Large intestine (tissue), 3 donors: ENCODE measurements around the gene PPP2R5E. TPM values are rescaled to one million over a fixed set of nuclear protein-coding genes. Genes with fewer than 3 reads are reported as not detected.

Experiments used
- DNase-seq, 2 donors: peaks; one replicate each; pipeline versions ENCODE4 v3.0.0 to v3.0.0-alpha.2; 2013
- H3K27ac ChIP-seq: one replicate; pipeline ENCODE4 v1.5.1; 2013; ENCODE audit warnings: low read length
- H3K27me3 ChIP-seq: 2 replicates; pipeline ENCODE4 v1.6.1; 2013; ENCODE audit warnings: low read length; ENCODE audit not compliant: control insufficient read depth, insufficient read depth
- H3K36me3 ChIP-seq: 2 replicates; pipeline ENCODE4 v1.6.1; 2013; ENCODE audit warnings: low read length; ENCODE audit not compliant: control insufficient read depth, insufficient read depth
- H3K4me1 ChIP-seq: one replicate; pipeline ENCODE4 v1.6.1; 2013; ENCODE audit warnings: low read length; ENCODE audit not compliant: control insufficient read depth, insufficient read depth
- H3K4me3 ChIP-seq: one replicate; pipeline ENCODE4 v1.5.1; 2013; ENCODE audit warnings: low read length
- H3K9me3 ChIP-seq: one replicate; pipeline ENCODE4 v1.6.1; 2013; ENCODE audit warnings: mild to moderate bottlenecking, low read depth, low read length, moderate library complexity; ENCODE audit not compliant: control insufficient read depth
- WGBS: methylation state at CpG from one replicate; pipeline ENCODE4 v1.1.5; 2013; ENCODE audit warnings: low lambda C conversion rate; ENCODE audit not compliant: insufficient coverage; 5-methylcytosine and 5-hydroxymethylcytosine counted together
- polyA plus RNA-seq: library from polyadenylated mRNA; unstranded; fragments of 120-200 nt; gene quantifications from one replicate; pipeline ENCODE4 v1.2.1, GENCODE V29; 2013

PPP2R5E gene
- polyA plus RNA-seq, 1 donor: 22.4 TPM

DNA sequence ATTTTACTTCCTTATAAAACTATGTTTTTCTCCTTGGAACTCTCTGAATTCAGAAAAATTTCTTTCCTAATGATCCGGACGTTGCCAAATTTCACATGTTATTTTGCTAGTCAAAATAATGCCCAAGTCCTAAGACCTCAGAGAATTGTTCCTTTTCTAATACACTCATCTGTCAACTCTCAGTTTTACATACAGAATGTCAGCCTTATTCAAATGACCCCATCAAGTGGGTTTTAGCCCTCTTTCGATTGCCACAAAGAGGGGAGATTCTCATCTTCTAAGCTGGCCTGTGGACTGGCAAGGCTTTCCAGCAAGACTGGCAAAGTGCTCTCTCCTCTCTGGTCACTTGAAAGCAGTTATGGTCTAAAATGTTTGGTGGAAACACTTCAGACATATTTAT is 125.2 kb downstream of the PPP2R5E start:
- 93% methylated on average over 2 of the region's 3 CpGs for WGBS

DNA sequence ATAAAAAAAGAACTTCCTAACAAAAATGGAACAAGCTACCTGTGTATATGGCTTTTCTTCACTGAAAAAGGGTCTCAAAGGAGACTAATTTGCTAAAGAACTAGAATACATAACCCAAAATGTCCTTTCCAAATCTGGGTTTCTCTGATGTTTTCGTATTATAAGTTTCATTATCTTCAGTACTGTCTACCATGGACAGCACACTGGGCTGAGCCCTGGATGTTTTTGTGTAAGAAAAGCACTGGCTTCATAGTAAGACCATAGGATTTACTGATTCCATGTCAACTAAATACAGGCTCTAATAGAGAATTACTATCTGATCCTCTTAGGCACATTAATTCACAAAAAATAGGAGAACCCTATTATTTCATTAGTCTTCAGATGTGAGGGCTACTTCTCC is 130.2 kb downstream of the PPP2R5E start:
- H3K36me3 ChIP-seq: peaks cover 24% of the 10 kb centered on the region
- H3K4me1 ChIP-seq: no peaks in the 10 kb centered on the region
- WGBS: no CpG with 5 or more reads among the region's 1 CpG
- no peaks in the 10 kb centered on the region for H3K9me3 ChIP-seq
- H3K27me3 ChIP-seq: no peaks in the 10 kb centered on the region
- no peak overlapping the region for H3K4me3 ChIP-seq
- no peak for DNase-seq
- H3K27ac ChIP-seq: no peak overlapping the region

More for the DNA sequence above, 125.2 kb downstream of the PPP2R5E start:
- no peak for DNase-seq
- Histone ChIP-seq H3K4me3 (no peak overlapping the region), H3K27ac (no peak overlapping the region), H3K36me3 (peaks cover 26% of the 10 kb centered on the region), H3K9me3 (no peaks in the 10 kb centered on the region), H3K27me3 (no peaks in the 10 kb centered on the region), H3K4me1 (no peaks in the 10 kb centered on the region)

DNA sequence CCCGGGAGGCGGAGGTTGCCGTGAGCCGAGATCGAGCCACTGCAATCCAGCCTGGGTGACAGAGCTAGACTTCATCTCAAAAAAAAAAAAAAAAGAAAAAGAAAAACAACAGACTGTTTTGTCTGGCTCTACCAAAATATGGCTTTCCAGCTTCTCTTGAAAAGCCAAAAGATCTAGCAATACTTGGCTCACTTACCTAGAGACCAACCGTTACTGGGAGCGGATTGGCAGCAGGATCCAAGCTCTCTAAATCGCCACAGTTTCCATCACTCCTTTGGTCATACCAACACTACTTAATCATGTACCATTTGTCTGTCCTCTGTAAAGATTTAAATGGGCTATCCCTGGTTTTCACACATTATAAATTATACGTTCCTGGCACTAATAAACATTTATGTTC is 136.8 kb downstream of the PPP2R5E start:
- no peaks in the 10 kb centered on the region for H3K9me3 ChIP-seq
- WGBS: 100% methylated on average over 1 of the region's 9 CpGs
- no peak overlapping the region for H3K4me3 ChIP-seq
- H3K27me3 ChIP-seq: no peaks in the 10 kb centered on the region
- DNase-seq: no peak
- H3K4me1 ChIP-seq: no peaks in the 10 kb centered on the region
- H3K27ac ChIP-seq: no peak overlapping the region
- peaks cover 13% of the 10 kb centered on the region for H3K36me3 ChIP-seq

DNA sequence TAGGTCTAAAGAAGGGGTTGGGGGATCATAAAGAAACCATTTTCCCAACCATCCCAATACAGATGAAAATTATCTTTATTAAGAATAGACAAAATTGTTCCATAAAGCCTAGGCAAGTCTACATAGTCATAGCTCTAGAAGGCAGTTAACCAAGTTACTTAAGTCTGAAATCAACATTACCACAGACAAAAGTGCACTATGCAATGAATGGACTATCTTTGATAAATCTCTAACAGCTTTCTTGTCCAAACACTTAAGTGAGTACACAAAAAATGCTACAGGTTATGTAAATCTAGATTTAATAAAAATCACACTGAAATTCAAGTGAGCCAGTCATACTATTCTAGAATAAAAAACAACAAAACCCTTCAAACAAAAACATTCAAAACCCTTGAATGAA is 137.5 kb downstream of the PPP2R5E start:
- DNase-seq: no peak
- Histone ChIP-seq H3K27ac (no peak overlapping the region), H3K27me3 (no peaks in the 10 kb centered on the region), H3K36me3 (peaks cover 13% of the 10 kb centered on the region), H3K9me3 (no peaks in the 10 kb centered on the region), H3K4me1 (no peaks in the 10 kb centered on the region), H3K4me3 (no peak overlapping the region)

DNA sequence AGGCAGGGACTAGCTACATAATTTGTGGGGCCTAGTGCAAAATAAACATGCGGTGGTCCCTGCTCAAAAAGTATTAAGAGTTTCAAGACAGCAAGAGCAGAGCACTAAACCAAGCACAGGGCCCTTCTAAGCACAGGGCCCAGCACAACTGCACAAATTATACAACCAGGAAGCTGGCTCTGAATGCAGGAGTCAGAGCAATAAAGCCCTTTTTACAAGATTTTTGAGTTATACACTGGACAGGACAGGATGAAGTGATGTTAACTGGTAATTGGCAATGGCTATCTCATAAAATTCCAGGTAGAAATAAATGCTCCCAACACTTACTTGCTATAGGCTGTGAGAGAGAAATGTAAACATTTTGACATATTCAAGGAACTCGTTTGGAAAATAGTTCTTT is 138.3 kb downstream of the PPP2R5E start:
- Histone ChIP-seq H3K27ac (no peak overlapping the region), H3K4me1 (no peaks in the 10 kb centered on the region), H3K9me3 (no peaks in the 10 kb centered on the region), H3K27me3 (no peaks in the 10 kb centered on the region), H3K4me3 (no peak overlapping the region), H3K36me3 (peaks cover 13% of the 10 kb centered on the region)
- no peak for DNase-seq
- WGBS: 60% methylated on average over 1 of the region's 2 CpGs

DNA sequence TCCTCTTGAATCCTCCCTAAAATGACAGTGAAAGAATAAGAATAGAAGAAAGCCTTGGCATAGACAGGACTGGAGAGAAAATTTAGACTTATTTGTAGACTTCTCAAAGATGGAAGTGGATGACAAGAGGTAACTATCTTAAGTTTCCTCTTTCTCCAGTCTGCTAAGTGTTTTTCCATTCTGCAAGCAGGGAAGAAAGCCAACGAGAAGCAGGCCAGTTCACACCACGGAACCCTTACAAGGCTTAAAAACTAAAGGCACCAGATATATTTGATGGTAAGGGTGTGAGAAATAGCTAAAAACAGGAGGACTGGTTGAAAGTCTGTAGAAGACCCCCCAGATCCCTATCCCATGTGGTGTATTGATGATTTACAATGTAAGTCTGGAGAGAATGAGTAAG is 141.5 kb downstream of the PPP2R5E start:
- no peak overlapping the region for H3K4me3 ChIP-seq
- no peak overlapping the region for H3K27ac ChIP-seq
- no peaks in the 10 kb centered on the region for H3K27me3 ChIP-seq
- WGBS: no CpG with 5 or more reads among the region's 2 CpGs
- H3K9me3 ChIP-seq: no peaks in the 10 kb centered on the region
- DNase-seq: no peak
- H3K36me3 ChIP-seq: peaks cover 7% of the 10 kb centered on the region
- H3K4me1 ChIP-seq: no peaks in the 10 kb centered on the region

DNA sequence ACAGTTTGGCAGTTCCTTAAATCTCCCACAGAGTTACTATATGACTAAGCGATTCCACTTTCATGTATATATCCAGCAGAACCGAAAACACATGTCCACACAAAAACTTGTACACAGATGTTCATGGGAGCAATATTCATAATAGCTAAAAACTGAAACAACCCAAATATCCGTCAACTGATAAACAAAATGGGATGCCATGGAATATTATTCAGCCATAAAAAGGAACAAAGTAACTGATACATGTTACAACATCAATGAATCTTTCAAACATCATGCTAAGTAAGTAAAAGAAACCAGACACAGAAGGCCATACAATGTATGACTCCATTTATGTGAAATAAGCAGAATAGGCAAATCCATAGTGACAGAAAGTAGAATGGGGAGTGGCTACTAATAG is 144.2 kb downstream of the PPP2R5E start:
- H3K36me3 ChIP-seq: peaks cover 11% of the 10 kb centered on the region
- H3K27ac ChIP-seq: no peak overlapping the region
- H3K27me3 ChIP-seq: no peaks in the 10 kb centered on the region
- no peaks in the 10 kb centered on the region for H3K9me3 ChIP-seq
- no peaks in the 10 kb centered on the region for H3K4me1 ChIP-seq
- no peak overlapping the region for H3K4me3 ChIP-seq
- DNase-seq: no peak
- 100% methylated on average over 1 of the region's 3 CpGs for WGBS

DNA sequence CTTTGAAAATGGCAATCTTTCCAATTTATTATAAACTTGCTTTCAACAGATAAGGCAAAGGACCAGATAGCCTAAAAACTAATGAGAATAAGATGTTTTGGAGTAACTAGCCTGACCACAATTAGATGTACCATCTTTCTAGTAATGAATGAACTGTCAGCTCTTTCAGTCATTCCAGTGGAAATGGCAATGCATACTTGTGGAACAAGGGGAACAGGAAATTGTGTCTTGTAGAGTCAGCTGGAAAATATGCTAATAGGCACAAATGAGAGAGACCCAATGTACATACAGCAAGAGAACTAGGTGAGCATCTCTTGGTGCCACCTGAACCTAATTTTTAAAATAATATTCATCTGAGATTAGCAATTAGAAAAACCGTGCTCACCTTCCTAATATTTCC is 148.3 kb downstream of the PPP2R5E start:
- WGBS: 100% methylated on average over 1 of the region's 1 CpG
- Histone ChIP-seq H3K27ac (no peak overlapping the region), H3K27me3 (no peaks in the 10 kb centered on the region), H3K9me3 (no peaks in the 10 kb centered on the region), H3K36me3 (peaks cover 25% of the 10 kb centered on the region), H3K4me1 (no peaks in the 10 kb centered on the region), H3K4me3 (no peak overlapping the region)
- DNase-seq: no peak

DNA sequence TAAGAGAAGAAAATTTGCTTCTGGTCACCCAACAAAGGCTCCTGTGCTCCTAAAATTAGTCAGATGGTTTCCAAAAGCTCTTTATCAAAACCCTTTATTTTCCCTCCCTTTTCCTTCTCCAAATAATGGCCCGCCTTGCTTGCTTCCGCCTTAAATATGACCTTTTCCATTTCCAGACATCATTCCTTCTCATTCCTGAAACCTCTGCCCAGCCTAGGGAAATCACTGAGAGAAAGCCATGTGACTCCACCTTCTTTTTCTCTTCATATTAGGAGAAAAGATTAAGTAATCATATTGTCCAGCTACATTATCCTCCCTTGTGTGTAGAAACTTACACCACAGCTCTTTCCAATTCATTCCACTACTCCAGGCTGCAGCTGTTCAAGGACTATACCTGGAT is 148.7 kb downstream of the PPP2R5E start:
- DNase-seq: no peak
- 100% methylated on average over 2 of the region's 2 CpGs for WGBS
- Histone ChIP-seq H3K27ac (no peak overlapping the region), H3K4me1 (no peaks in the 10 kb centered on the region), H3K27me3 (no peaks in the 10 kb centered on the region), H3K9me3 (no peaks in the 10 kb centered on the region), H3K4me3 (no peak overlapping the region), H3K36me3 (peaks cover 26% of the 10 kb centered on the region)

DNA sequence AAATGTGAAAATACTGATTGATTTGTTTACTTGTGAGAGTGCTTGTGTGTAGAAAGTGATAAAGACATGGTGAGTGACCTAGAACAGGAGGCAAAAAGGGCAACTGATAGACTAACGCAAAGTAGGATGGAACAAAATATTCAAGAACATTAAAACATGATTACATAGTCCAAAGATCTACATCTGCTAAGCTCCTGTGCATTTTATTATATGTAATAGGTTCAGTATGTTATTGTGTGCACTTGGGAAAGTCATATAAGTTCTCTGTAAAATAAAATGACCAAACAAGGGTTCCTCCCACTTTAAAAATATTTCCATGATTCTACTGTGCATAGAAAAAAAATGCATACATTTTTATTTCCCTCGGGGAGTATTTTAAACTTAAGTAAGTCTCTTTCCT is 150.2 kb downstream of the PPP2R5E start:
- no peak overlapping the region for H3K4me3 ChIP-seq
- H3K4me1 ChIP-seq: no peaks in the 10 kb centered on the region
- no peak for DNase-seq
- H3K9me3 ChIP-seq: no peaks in the 10 kb centered on the region
- peaks cover 24% of the 10 kb centered on the region for H3K36me3 ChIP-seq
- no peaks in the 10 kb centered on the region for H3K27me3 ChIP-seq
- WGBS: 63% methylated on average over 1 of the region's 2 CpGs
- H3K27ac ChIP-seq: no peak overlapping the region

DNA sequence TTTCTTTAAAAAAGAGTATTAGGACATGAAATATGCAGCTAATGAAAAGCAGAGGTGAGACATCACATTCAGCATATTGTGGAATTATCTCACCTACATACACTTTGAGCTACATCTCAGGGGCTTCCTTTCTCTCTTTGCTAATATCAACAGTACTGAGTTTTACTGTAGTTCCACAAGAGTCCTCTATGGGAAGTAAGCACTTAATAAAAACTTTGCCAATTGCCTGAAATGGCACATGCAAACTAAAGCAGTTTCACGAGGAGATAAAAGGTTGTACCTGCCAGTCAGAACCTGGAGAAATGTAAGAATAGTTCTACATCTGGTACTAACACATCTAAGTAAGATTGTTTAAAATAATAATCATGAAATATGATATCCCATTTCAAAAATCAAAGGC is 150.9 kb downstream of the PPP2R5E start:
- Histone ChIP-seq H3K27ac (no peak overlapping the region), H3K36me3 (peaks cover 30% of the 10 kb centered on the region), H3K9me3 (no peaks in the 10 kb centered on the region), H3K4me3 (no peak overlapping the region), H3K4me1 (no peaks in the 10 kb centered on the region), H3K27me3 (no peaks in the 10 kb centered on the region)
- WGBS: no CpG with 5 or more reads among the region's 1 CpG
- DNase-seq: no peak
